HG03378 (cell line): ENCODE results near the gene C10orf143.

Experiments
- ATAC-seq: cut with Tn5 transposase; IDR thresholded peaks from one replicate; pipeline ENCODE4 v1.9.1; 2021; ENCODE audit warnings: mild to moderate bottlenecking, moderate library complexity; ENCODE audit not compliant: unreplicated experiment

The C10orf143 gene

GRCh38 chr10:130016993-130017630 lies 93.5 kb downstream of the C10orf143 start:
- no peak for ATAC-seq

DNA sequence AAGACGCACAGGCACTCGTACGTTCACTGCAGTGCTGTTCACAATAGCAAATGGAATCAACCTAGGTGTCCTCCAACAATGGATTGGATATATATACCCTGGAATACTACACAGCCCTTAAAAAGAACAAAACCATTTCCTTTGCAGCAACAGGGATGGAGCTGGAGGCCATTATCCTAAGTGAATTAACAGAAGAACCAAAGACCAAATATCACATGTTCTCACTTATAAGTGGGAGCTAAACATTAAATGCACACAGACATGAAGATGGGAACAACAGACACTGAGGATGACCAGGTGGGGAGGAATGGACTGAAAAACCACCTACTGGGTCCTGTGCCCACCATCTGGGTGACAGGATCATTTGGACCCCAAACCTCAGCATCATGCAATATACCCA lies 94.5 kb downstream of the C10orf143 start:
- ATAC-seq: no peak

DNA sequence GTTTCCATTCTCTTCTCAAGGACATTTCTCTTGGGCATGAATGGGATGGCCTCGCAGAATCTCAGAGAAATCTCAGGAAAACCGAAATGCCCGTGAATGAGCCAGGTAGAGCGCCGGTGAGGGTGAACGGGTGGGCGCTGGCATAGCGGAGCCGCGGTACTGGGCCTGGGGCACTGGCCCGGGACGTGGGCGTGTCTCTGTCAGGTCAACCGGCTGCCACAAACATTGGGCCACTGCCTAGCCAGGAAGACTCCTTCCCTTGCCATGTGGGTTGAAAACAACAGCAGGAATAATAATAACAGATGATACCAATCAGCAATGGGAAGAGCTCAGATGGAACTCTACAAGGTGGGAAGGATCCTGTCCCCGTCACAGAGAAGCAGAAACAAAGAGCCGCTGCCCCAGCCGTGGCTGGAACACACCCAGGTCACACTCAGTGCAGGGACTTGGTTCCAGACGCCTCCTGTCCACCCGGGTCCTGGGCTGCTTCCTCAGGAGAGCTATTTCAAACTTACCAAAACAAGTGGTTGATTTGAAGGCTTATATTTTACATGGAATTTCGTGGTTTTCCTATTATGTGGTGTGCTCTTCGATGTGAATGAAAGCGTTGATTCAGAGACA lies 95.4 kb downstream of the C10orf143 start:
- no peak for ATAC-seq

- no peak for ATAC-seq
Measured at GRCh38 chr10:130014263-130015074, 96.2 kb downstream of the C10orf143 start.
